T-helper 1 cell treated with Interleukin-12 subunit alpha and Interleukin-12 subunit beta and Interleukin-4 antibody, amounts not matched to agents 30 ng/mL and 1 ng/mL, for 36 hours (primary cell): ENCODE results near the gene CYBRD1. TPM values are rescaled to one million over a fixed set of nuclear protein-coding genes. Genes with fewer than 3 reads are reported as not detected.
"Not testable (repeated sequence)": the region's sequence is repeated elsewhere in the genome, so short reads cannot be mapped to it uniquely, and the experiment has no call there.

Source experiments
- intact Hi-C: fragments of 100-400 bp; cut with micrococcal nuclease; formaldehyde crosslinking; loops from one replicate; pipeline ENCODE4 v1.15.1; 2024
- total RNA-seq: library from RNA; stranded (reverse); gene quantifications from 2 replicates; pipeline ENCODE4 v1.2.3, GENCODE V29; 2022

Gene CYBRD1
- total RNA-seq, 1 donor from 2014 or later, result 0.96 TPM

DNA sequence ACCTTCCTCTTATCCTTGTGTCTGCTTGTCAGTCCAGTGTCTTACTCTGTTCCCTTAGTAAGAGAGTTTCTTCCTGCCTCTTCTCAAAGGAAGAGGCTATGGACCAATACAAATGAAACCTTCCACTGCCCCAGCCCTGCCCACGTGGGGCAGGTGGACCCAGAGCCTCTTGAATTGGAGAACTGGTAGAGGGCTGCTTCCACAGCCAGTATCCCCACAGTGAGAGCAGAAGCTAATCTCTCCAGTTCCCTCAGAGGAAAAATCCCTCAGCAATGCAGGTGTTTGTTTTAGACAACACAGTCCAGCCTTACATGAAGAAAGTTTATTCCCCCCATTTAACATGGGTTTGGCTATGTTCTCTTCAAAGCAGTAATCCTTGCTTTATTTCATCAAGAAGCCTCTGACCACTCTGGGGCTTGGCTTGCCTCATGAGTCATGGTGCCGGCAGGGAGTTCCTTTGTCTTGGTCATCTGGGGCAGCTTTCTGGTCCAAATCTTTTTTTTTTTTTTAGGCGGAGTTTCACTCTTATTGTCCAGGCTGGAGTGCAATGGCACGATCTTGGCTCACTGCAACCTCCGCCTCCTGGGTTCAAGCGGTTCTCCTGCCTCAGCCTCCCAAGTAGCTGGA, 6.5 kb upstream of the CYBRD1 start:
- intact Hi-C loops, result no loop called here

GRCh38 chr2:171516793-171517192, 5.5 kb upstream of the CYBRD1 start:
- intact Hi-C loops, result no loop called here

GRCh38 chr2:171520471-171520870, 1.8 kb upstream of the CYBRD1 start:
- intact Hi-C loops, result loop anchor here (10.0 kb wide), 2 partner anchors 356 to 546 kb away; partner anchors contain the start of gene TLK1

DNA sequence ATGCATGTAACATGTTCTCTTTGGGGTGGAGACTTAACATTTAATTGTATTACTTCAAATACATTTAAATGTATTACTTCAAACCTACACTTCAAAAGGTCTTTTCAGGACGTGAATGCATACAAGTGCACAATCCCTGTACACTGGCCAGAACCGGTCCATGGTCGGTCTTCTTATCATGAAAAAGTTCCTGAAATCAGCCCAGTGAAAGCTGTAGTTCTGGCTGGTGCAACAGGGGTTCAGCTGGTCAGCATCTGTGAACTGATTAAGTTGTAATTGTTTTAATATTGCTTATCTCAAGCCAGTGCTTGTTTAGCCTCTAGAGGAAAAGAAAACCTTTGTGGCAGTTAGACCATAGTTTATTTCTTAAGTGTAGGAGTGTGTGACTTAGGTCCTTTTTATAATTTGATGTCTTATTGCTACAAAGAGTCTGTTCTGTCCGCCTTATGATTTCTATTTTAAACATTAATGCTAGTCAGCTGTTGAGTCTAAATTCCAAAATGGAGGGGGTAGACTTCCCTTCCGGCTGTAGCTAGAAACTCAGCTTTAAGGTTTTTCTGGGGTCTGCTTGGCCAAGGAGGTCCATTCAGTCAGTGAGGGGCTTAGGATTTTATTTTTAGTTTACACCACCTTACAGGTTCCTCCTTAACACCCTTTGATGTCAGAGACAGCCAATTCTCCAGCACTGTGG, 768 bp upstream of the CYBRD1 start:
- intact Hi-C loops, result loop anchor here (10.0 kb wide), 2 partner anchors 357 to 547 kb away; partner anchors contain the start of gene TLK1

- intact Hi-C loops, result loop anchor here (10.0 kb wide), 2 partner anchors 358 to 548 kb away; partner anchors contain the start of gene TLK1
Observed at GRCh38 chr2:171522788-171523087, 464 bp downstream of the CYBRD1 start.

DNA sequence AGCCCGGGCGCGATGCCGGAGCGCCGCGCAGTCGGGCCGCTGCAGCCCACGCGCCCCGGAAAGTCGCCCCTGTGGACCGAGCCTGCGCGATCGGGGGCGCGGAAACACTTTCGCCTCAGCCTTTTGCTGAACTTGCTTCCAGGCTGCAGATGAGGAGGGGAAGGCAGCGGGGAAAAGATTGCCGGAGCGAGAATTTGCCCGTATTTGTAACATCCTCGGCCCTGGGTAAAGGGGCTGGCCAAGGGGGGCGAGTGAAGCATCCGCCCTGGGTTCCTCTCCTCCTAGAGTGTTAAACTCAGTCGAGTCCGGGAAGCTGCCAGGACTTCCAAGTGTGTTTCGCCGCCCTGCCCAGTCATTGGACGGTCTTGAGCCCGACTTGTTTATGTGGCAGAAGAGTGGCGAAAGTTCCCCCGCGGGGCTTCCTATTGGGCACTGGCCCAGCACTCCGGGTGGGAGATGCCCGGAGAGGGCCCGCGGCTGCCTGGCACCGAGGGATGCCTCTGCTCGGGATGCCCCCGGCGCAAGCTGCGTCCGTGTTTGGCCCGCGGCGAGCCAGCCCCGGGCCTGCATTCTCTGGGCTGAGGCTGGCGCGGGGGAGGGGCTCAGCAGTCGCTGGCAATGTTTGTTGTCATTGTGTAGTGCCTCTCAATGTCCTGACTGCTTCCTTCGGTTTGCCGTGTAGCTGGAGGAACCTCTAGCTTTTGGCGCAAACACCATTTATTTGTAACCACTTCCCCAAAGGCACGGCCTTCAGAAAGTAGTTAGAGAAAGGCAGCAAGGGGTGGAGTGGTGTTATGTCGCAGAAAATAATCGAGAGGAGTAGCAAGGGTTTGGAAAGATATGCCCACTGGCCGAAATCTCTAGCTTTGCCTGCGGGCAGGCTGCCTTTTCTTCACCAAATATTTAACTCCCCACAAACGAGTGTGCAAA, 1.1 kb downstream of the CYBRD1 start:
- intact Hi-C loops, result loop anchor here (10.0 kb wide), 2 partner anchors 359 to 549 kb away; partner anchors contain the start of gene TLK1

DNA sequence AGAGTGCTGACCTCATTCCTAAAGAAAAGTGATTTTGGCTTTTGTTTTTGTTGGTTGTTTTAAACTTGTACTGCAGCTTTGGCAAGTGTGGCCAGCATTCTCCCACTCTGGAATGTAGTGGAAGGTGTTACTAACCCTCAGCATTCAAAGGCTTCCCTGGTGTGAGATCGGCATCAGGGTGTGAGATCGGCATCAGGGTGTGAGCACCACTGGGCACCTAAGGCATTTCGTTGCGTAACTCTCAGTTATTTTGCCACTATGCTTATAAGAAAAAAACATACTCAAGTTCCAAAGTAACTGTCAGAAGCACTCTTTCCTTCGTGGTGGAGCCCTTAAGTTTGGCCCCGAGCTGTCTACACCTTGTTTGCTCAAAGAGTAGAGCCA, 1.7 kb downstream of the CYBRD1 start:
- intact Hi-C loops, result loop anchor here (10.0 kb wide), 2 partner anchors 359 to 549 kb away; partner anchors contain the start of gene TLK1

GRCh38 chr2:171529914-171530313, 7.6 kb downstream of the CYBRD1 start:
- intact Hi-C loops, result loop anchor here (10.0 kb wide), 2 partner anchors 365 to 555 kb away; partner anchors contain the start of gene TLK1

GRCh38 chr2:171530378-171530777, 8.1 kb downstream of the CYBRD1 start:
- intact Hi-C loops, result no loop called here

DNA sequence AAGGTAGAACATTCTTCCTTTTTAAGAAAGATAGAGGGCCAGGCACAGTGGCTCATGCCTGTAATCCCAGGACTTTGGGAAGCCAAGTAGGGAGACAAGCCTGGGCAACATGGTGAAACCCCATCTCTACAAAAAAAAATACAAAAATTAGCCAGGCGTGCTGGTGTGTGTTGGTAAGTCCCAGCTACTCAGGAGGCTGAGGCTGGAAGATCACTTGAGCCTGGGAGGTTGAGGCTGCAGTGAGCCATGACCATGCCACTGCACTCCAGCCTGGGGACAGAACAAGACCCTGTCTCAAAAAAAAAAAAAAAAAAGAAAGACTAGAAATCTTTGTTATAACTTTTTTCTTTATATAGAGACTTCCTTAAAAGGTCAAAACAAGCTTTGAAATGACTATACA, 8.6 kb downstream of the CYBRD1 start:
- intact Hi-C loops, result not testable (repeated sequence)

GRCh38 chr2:171531291-171531690, 9.0 kb downstream of the CYBRD1 start:
- intact Hi-C loops, result no loop called here

- intact Hi-C loops, result no loop called here
Observed at GRCh38 chr2:171531836-171532450, 9.7 kb downstream of the CYBRD1 start.

DNA sequence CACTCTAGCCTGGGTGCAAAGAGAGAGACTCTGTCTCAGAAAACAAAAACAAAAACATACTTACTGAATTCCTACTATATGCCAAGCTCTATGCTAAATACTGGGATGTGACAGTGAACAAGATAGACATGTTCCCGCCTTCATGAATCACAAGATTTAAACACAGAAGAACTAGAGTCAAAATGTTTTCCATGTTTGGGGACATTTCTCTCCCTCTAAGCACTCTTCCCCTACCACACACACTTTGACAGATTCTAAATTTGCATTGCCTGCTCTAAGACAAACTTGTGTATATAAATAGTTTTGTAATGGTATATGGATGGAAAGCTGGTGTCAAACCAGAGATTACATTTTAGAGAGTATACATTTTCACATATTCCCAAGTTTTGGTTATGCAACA, 11.1 kb downstream of the CYBRD1 start:
- intact Hi-C loops, result no loop called here

DNA sequence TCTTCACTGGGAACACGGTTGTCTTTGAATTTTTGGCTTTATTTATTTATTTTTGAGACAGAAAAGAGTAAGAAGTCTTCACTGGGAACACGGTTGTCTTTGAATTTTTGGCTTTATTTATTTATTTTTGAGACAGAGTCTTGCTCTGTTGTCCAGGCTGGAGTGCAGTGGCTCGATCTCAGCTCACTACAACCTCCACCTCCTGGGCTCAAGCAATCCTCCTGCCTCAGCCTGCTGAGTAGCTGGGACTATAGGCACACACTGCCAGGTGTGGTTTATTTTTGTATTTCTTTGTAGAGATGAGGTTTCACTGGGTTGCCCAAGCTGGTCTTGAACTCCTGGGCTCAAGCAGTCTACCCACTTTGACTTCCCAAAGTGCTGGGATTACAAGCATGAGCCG, 13.3 kb downstream of the CYBRD1 start:
- intact Hi-C loops, result not testable (repeated sequence)

DNA sequence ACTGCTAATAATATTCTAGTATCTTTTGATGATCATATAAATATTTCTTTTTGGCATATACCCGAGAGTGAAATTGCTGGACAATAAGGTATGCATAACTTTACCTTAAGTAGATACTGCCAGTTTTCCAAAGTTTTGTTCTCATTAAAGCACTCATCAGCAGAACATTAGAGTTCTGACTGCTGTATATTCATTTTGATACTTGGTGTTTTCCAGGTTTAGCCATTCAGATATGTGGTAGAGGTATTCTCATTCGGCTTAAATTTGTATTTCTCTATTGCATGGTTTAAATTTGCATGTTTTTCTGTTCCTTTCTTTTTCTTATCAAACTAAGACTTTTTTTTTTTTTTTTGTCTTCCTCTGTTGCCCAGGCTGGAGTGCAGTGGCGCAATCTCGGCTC, 18.2 kb downstream of the CYBRD1 start:
- intact Hi-C loops, result no loop called here

- intact Hi-C loops, result no loop called here
Observed at GRCh38 chr2:171541202-171541887, 19.1 kb downstream of the CYBRD1 start.

- intact Hi-C loops, result no loop called here
Observed at GRCh38 chr2:171545086-171545485, 22.8 kb downstream of the CYBRD1 start.

DNA sequence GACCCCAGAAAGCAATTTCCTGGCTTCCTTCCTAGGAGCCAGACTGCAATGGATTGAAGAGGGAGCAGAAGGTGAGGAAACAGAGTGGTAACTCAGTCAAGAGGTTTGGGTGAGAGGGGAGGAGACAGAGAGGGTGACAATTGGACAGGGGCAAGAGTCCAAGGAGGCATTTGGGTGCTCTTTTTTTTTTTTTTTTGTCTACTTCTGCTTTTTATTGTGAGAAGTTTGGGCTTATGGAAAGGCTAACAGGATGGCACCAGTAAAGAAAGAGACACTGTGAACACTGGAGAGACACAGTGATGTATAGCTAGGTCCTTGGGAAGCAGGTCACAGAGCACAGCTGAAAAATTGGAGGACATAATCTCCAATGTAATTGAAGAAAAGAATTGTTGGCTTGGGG, 25.0 kb downstream of the CYBRD1 start:
- intact Hi-C loops, result no loop called here

GRCh38 chr2:171547720-171548119, 25.4 kb downstream of the CYBRD1 start:
- intact Hi-C loops, result no loop called here

- intact Hi-C loops, result no loop called here
Observed at GRCh38 chr2:171550613-171551012, 28.3 kb downstream of the CYBRD1 start.

DNA sequence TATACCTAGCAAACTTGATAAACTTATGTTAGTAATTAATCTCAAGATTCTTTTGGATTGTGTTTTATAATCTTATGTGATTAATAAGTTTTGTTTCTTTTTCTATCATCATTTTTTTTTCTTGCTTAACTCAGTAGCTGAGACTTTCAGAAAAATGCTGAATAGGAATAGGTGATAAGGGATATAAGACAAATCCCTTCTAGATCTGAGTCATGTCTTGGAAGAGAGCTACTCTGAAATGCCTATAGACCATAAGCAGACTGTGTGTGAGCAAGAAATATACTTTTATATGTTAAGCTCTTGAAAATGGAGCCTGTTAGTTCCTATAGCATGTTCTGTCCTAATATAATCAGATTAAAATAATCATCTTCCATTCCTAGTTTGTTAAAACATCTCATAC, 29.6 kb downstream of the CYBRD1 start:
- intact Hi-C loops, result no loop called here
